Pons (tissue), 1 donor: ENCODE results near the gene TLE2.
A peak's percentile ranks its signal among the peaks of the same experiment; 100 is the strongest.

Source experiments
- DNase-seq: peaks from one replicate; pipeline ENCODE4 v3.0.0-alpha.2; 2016; ENCODE audit warnings: low spot score

Gene TLE2

GRCh38 chr19:3036119-3036976 lies 7.3 kb upstream of the TLE2 start:
- DNase-seq: peak; percentile 89

- DNase-seq: peak; percentile 99
These were observed 6.5 kb upstream of the TLE2 start for GRCh38 chr19:3035542-3036118.

GRCh38 chr19:3034656-3035541 lies 5.8 kb upstream of the TLE2 start:
- peak; percentile 30 for DNase-seq

GRCh38 chr19:3034406-3034655 lies 5.3 kb upstream of the TLE2 start:
- no peak for DNase-seq

GRCh38 chr19:3033595-3034405 lies 4.7 kb upstream of the TLE2 start:
- DNase-seq: peak; percentile 74

- DNase-seq: no peak
These were observed 2.5 kb upstream of the TLE2 start for GRCh38 chr19:3031607-3031867.

GRCh38 chr19:3028305-3029064 lies 595 bp downstream of the TLE2 start:
- DNase-seq: no peak

GRCh38 chr19:3027981-3028304 lies 1.1 kb downstream of the TLE2 start:
- DNase-seq: no peak

GRCh38 chr19:3027292-3027691 lies 1.8 kb downstream of the TLE2 start:
- no peak for DNase-seq

GRCh38 chr19:3026768-3027167 lies 2.3 kb downstream of the TLE2 start:
- no peak for DNase-seq

- DNase-seq: no peak
These were observed 3.6 kb downstream of the TLE2 start for GRCh38 chr19:3025549-3025886.

- no peak for DNase-seq
These were observed 4.1 kb downstream of the TLE2 start for GRCh38 chr19:3024870-3025548.

GRCh38 chr19:3024509-3024869 lies 4.6 kb downstream of the TLE2 start:
- no peak for DNase-seq

- DNase-seq: peak; percentile 59
These were observed 8.6 kb downstream of the TLE2 start for GRCh38 chr19:3020321-3020960.

- no peak for DNase-seq
These were observed 9.7 kb downstream of the TLE2 start for GRCh38 chr19:3019211-3019854.

GRCh38 chr19:3017923-3018322 lies 11.2 kb downstream of the TLE2 start:
- no peak for DNase-seq

- no peak for DNase-seq
These were observed 13.7 kb downstream of the TLE2 start for GRCh38 chr19:3015126-3016057.

- no peak for DNase-seq
These were observed 14.9 kb downstream of the TLE2 start for GRCh38 chr19:3014135-3014534.

- DNase-seq: no peak
These were observed 15.8 kb downstream of the TLE2 start for GRCh38 chr19:3013263-3013725.
